NCI-H1105 (cell line): ENCODE data around the gene GRAMD1C.

Experiments used
- DNase-seq: peaks from one replicate; lab custom pipeline; 2025; lab: John Stamatoyannopoulos, UW

The GRAMD1C gene

DNA sequence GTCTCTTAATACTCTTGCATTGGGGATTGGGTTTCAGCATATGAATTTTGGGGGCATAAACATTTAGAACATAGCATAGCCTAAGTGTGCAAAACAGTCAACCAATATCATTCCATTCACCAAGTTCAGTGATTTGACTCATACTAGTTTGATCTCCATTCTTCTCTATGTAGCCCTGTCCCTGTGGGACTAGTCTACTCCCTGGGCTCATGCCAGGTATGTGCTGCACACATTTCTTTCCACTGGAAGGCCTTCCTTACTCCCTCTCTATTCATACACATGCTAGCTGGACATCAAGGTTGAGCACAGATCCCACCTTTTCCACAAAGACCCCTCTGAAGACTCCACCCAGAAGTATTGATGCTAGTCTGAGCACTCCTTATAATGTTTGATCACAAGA, 114.3 kb downstream of the GRAMD1C start:
- no peak for DNase-seq

DNA sequence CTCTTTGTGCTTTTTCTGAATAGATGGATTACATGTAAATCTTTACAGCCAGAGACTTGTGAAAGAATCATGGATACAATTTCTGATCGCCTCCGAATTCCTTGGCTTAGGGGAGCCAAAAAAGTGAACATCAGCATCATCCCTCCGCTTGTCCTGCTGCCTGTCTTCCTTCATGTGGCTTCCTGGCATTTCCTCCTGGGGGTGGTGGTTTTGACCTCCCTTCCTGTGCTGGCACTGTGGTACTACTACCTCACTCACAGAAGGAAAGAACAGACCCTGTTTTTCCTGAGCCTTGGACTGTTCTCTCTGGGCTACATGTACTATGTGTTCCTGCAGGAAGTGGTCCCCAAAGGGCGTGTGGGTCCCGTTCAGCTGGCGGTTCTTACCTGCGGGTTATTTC, 115.1 kb downstream of the GRAMD1C start:
- DNase-seq: no peak

DNA sequence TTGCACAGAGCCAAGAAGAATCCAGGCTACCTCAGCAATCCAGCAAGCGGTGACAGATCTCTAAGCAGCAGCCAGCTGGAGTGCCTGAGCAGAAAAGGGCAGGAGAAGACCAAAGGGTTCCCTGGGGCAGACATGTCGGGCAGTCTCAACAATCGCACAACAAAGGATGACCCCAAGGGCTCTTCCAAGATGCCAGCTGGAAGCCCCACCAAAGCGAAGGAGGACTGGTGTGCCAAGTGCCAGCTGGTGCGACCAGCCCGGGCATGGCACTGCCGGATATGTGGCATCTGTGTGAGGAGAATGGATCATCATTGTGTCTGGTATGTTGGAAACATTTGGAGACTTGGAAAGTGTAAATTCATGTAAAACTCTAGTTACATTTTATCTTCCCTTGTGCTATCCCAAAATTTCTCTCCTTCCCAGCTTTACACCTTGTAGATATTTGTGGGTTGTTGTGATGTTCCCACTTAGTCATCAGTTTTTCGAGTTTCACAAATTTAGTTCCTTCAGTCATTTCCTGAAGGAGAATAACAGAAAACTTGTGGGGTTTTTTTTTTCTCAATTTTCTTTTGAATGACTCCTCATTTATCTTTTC, 115.6 kb downstream of the GRAMD1C start:
- DNase-seq: no peak

DNA sequence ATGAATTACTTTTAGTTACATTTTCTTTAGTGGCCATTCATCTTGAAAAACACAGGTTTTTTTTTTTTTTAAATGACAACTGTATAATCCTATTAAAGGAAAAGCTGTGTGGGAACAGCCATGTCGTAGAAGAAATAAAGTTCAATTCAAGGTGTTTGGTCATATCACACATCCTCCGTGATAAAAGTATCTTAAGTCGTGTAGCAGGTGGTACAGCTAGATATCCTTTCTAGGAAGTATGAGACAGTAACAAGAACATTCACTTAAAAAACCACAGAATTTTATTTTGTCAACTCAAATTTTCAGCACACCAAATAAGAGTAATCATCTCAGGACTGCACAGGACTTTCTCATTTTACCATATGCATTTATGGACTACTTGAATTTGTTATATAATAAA, 125.3 kb downstream of the GRAMD1C start:
- no peak for DNase-seq

DNA sequence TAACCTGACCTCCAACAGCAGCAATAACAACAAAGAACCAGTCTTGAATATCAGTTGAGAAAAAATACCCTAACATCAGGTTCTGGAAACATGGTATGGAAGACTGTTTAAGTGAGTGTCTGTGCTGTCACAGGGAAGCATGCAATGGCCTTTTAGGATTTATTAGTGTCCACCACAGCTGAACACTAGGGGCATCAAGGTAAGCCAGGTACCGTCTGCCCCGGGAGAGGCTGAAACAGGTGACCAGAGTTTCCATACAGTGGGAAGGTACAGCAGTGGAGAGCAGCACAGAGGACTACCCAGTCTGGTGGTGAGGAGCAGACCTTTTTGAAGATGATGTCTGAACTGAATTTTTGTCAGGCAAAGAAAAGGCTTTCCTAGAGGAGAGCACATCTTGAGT, 127.6 kb downstream of the GRAMD1C start:
- DNase-seq: no peak

DNA sequence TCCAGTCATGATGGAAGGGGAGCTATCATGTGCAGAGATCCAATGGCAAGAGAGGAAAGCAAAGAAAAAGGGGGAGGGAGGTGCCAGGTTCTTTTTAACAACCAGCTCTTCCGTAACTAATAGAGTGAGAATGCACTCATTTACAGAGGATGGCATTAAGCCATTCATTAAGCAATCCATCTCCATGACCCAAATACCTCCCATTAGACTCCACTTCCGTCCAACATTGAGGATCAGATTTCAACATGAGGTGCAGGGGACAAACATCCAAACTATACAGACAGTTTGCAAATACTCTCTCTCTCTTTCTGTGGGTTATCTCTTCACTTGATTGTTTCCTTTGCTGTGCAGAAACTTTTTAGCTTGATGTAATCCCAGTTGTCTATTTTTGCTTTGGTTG, 130.4 kb downstream of the GRAMD1C start:
- DNase-seq: peak; percentile 3

DNA sequence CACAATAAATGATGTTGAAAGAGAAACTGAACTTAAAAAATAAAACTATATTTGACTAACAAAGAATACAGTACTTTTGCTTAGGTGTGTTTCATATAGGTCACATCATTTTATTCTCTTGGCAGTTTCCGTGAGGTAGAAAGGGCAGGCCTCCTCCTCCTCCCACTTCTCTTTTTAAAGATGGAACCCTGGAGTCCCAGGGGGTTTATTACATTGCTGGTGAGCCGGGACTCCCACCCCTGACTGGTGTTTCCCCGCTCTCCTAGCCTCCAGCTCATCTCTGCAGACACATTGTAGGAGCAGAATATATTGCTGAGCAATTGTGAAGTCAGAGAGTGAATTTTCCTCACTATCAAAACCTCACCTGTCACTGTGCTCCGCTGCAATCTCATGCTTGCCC, 139.2 kb downstream of the GRAMD1C start:
- no peak for DNase-seq

DNA sequence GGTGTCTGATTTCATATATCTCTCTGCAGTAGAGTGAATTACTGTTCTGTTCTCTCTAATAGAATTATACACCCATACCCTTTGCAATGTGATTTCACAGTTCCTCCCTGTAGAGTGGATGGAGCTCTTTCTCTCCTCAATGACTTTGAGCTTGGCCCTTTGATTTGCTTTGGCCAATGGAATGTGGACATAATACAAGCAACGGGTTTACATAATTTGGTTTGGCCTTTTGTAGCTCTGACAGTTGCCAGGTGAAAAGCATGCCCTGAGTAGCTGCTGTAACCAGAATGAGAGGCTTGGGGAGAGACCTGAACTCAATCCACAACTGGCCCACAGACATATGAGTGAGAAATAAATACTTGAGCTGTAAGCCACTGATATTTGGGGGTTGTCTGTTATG, 141.3 kb downstream of the GRAMD1C start:
- no peak for DNase-seq

DNA sequence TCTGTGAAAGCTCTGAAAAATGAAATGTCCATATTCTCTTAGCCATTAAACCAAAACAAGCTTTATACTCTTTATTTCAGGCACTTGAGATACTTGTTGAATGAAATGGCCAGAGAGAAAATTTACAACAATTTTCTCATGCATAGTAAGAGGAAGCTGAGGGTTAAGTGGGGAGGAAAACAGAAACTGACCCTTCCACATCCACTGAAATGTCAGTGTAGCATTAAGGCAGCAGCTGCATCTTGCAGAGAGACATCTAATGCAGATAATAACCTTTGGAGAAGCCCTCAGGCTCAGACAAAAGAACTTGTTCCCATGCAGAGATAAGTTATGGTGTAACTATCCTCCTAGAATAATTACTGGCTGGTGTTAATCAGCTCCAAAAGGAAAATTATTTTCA, 143.2 kb downstream of the GRAMD1C start:
- no peak for DNase-seq

DNA sequence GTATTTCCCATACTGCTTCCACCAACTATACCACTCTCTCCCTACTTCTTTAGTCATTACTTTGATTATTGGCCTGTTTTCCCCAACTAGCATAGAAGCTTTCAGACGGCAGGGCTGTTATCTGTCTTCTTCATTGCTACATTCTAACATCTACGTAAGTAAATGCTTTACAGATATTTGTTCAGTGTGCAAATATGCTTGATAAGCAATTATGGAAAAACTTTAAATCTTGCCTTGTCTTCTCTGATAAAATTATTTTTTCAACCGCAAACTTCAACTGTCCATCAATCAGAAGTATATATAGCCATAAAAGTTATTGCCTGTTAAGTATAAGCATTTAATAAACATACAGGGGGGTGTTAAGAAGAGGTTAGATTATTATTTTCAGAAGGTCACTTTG, 145.0 kb downstream of the GRAMD1C start:
- DNase-seq: no peak

DNA sequence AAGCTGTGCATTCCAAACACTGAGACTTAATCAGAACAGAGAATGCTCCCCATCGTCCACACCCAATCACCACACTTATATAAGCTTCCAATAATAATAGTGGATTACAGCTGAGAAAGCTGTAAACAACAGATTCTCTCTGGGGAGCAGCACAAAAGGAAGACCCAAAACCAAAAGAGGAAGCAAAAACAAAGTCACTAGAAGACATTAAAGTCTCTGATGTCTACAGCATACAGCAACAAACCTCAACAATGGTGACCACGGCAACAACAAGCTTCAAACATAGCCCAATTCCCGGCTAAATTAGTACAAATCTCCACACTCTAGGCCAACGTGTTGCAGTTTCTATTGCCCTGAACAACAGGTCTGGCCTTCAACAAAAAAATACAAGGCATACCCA, 147.0 kb downstream of the GRAMD1C start:
- no peak for DNase-seq
